Loucy (cell line): ENCODE results near the gene GNAI1.

Source experiments
- H2AFZ ChIP-seq: fragments of 200-600 bp; sonication (generic); 2 replicates; pipeline ENCODE4 v1.6.0; 2016; ENCODE audit warnings: antibody characterized with exemption, mild to moderate bottlenecking, low read length, moderate library complexity
- H3F3A ChIP-seq: fragments of 200-600 bp; 2 replicates; pipeline ENCODE4 v1.6.0; 2016; ENCODE audit warnings: antibody characterized with exemption, low read depth, mild to moderate bottlenecking
- H3K27me3 ChIP-seq: fragments of 200-600 bp; sonication (generic); 2 replicates; pipeline ENCODE4 v1.6.1; 2014; ENCODE audit warnings: low read length, mild to moderate bottlenecking; ENCODE audit not compliant: insufficient read depth, poor library complexity, severe bottlenecking
- H3K36me3 ChIP-seq: fragments of 200-600 bp; sonication (generic); 2 replicates; pipeline ENCODE4 v1.6.1; 2016; ENCODE audit warnings: low read length; ENCODE audit not compliant: insufficient read depth
- H3K4me1 ChIP-seq: fragments of 200-600 bp; sonication (generic); 2 replicates; pipeline ENCODE4 v1.5.1; 2014; ENCODE audit warnings: low read length, mild to moderate bottlenecking; ENCODE audit not compliant: insufficient read depth, poor library complexity, severe bottlenecking
- H3K4me2 ChIP-seq: fragments of 200-600 bp; sonication (generic); 2 replicates; pipeline ENCODE4 v1.6.0; 2014; ENCODE audit warnings: antibody characterized with exemption, low read length, low read depth, mild to moderate bottlenecking; ENCODE audit not compliant: poor library complexity, severe bottlenecking
- H3K4me3 ChIP-seq: fragments of 200-600 bp; sonication (generic); 2 replicates; pipeline ENCODE4 v1.5.1; 2014; ENCODE audit warnings: low read length, mild to moderate bottlenecking, mixed read lengths; ENCODE audit not compliant: poor library complexity, severe bottlenecking
- H3K79me2 ChIP-seq: fragments of 200-600 bp; sonication (generic); 2 replicates; pipeline ENCODE4 v1.6.1; 2014; ENCODE audit warnings: low read length; ENCODE audit not compliant: insufficient read depth
- H3K9ac ChIP-seq: fragments of 200-600 bp; sonication (generic); 2 replicates; pipeline ENCODE4 v1.6.0; 2014; ENCODE audit warnings: mild to moderate bottlenecking, low read depth, low read length, moderate library complexity; ENCODE audit not compliant: poor library complexity, severe bottlenecking
- H3K9me2 ChIP-seq: fragments of 200-600 bp; sonication (generic); replicated peaks from 2 replicates; pipeline ENCODE4 v1.6.1; 2016; ENCODE audit warnings: low read depth, low read length, mixed read lengths
- H3K9me3 ChIP-seq: fragments of 200-600 bp; sonication (generic); 2 replicates; pipeline ENCODE4 v1.6.1; 2014; ENCODE audit warnings: mild to moderate bottlenecking, antibody characterized with exemption, low read length, low read depth; ENCODE audit not compliant: insufficient read depth
- H4K20me1 ChIP-seq: fragments of 200-600 bp; sonication (generic); 2 replicates; pipeline ENCODE4 v1.6.0; 2014; ENCODE audit warnings: antibody characterized with exemption, low read length, mild to moderate bottlenecking; ENCODE audit not compliant: insufficient read depth, poor library complexity, severe bottlenecking
- CTCF ChIP-seq: fragments of 200-600 bp; sonication (generic); conservative IDR thresholded peaks from 2 replicates; pipeline ENCODE4 v1.5.1; 2014; ENCODE audit warnings: mild to moderate bottlenecking, antibody characterized with exemption, low read length
- EZH2phosphoT487 ChIP-seq: fragments of 200-600 bp; IDR thresholded peaks from 2 replicates; pipeline ENCODE4 v1.6.1; 2018; ENCODE audit warnings: antibody characterized with exemption, mild to moderate bottlenecking, moderate library complexity, borderline replicate concordance

The GNAI1 gene

DNA sequence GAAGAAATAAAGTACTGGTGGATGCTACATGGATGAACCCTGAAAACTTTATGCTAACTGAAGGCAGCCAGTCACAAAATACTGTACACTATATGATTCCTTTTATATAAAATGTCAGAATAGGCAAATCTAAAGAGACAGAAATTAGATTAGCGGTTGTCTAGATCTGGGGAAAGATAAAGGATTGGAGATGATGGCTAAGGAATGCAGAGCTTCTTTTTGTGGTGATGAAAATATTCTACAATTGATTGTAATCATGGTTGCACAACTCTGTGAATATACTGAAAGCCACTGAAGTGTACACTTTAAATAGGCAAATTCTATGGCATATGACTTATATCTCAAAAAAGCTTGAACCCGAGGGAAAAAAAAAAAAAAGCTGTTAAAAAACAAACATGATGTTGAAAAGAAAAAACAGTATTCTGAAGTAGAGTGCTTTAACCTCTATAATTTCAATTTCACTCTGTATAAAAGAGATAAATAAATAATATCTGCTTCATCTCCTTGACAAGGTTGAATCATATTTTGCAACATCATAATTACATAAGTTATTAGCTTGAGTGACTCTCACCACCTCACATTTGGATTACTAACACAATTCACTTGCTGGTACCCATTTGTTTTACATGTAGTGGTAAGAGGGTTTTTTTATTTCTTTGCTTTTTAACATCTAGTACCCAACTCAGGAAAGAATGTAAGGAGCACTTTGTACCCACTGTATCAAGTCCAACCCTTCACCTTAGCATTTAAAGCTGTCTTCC, 2.8 kb upstream of the GNAI1 start:
- Histone ChIP-seq H3K9me3 (no peaks in the 10 kb centered on the region), H3K9ac (no peak overlapping the region), H3K4me1 (peaks cover 41% of the 10 kb centered on the region), H3K36me3 (no peaks in the 10 kb centered on the region), H3K79me2 (no peaks in the 10 kb centered on the region), H3F3A (no peaks in the 10 kb centered on the region), H3K27me3 (no peaks in the 10 kb centered on the region), H4K20me1 (no peaks in the 10 kb centered on the region), H3K4me2 (no peak overlapping the region), H3K4me3 (no peak overlapping the region), H3K9me2 (no peaks in the 10 kb centered on the region), H2AFZ (peak overlapping the region; percentile 39; the same call in 1 of the 2 replicates)
- TF ChIP-seq CTCF (no peak), EZH2phosphoT487 (no peak)

GRCh38 chr7:80132594-80132993, 2.0 kb upstream of the GNAI1 start:
- Histone ChIP-seq H3K9me2 (no peaks in the 10 kb centered on the region), H2AFZ (peak overlapping the region; percentile 39), H3F3A (no peaks in the 10 kb centered on the region), H3K4me3 (no peak overlapping the region), H3K4me2 (peak overlapping the region; percentile 21), H3K79me2 (no peaks in the 10 kb centered on the region), H3K9ac (no peak overlapping the region), H3K9me3 (no peaks in the 10 kb centered on the region), H3K36me3 (no peaks in the 10 kb centered on the region), H4K20me1 (no peaks in the 10 kb centered on the region), H3K27me3 (no peaks in the 10 kb centered on the region), H3K4me1 (peaks cover 33% of the 10 kb centered on the region)
- TF ChIP-seq CTCF, result no peak
- no peak for TF ChIP-seq EZH2phosphoT487

DNA sequence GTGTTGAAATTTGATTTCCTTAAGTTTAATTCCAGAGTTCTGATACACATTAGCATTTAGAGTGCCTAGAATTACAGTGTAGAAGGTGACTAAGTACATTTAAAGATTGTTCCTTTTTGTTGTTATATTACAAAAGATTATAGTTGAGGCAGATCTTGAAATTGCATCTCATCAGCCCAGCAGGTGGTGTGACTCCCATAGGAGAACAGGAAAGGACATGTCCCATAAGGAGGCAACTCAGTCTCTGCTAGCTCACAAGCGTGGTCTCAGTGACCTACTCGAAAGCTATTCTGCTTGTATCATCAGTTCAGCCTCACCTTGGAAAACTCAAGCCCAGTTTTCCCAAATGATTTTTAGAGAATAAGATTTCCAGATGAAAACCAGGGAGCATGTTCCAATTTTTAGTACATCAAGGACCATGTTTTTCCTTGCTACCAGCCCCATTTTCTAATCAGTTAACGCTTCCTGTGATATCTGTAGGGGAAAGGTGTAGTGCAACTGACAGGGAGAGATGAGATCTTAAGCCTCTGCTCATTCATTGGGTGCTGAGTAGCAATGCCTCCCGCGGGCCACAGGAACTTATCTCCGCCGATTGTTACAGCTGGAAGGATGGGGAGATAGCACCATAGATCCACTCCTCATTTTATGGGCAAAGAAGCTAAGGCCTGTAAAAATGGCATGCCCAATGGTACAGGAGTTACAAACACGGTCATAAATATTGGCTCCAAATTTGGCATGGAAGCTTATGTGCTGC, 1.1 kb upstream of the GNAI1 start:
- TF ChIP-seq CTCF, result no peak
- no peak for TF ChIP-seq EZH2phosphoT487
- H3K4me3 ChIP-seq, result no peak overlapping the region
- H3K9me3 ChIP-seq, result no peaks in the 10 kb centered on the region
- H3F3A ChIP-seq, result no peaks in the 10 kb centered on the region
- H4K20me1 ChIP-seq, result no peaks in the 10 kb centered on the region
- no peaks in the 10 kb centered on the region for H3K27me3 ChIP-seq
- no peak overlapping the region for H3K4me2 ChIP-seq
- H3K79me2 ChIP-seq, result no peaks in the 10 kb centered on the region
- H3K9me2 ChIP-seq, result no peaks in the 10 kb centered on the region
- H2AFZ ChIP-seq, result no peak overlapping the region
- H3K36me3 ChIP-seq, result no peaks in the 10 kb centered on the region
- no peak overlapping the region for H3K9ac ChIP-seq
- H3K4me1 ChIP-seq, result peaks cover 24% of the 10 kb centered on the region
